Activated T-helper 9 cell treated with anti-CD3 and anti-CD28 coated beads, Interleukin-2, amount 50 U/mL, for 16 hours (primary cell): ENCODE measurements around the gene LIX1L.

Source experiments
- DNase-seq: peaks from one replicate; pipeline ENCODE4 v3.0.0-alpha.2; 2020; ENCODE audit warnings: low read depth

Gene LIX1L

GRCh38 chr1:145893306-145894055 lies 64.3 kb downstream of the LIX1L start:
- DNase-seq: no peak

DNA sequence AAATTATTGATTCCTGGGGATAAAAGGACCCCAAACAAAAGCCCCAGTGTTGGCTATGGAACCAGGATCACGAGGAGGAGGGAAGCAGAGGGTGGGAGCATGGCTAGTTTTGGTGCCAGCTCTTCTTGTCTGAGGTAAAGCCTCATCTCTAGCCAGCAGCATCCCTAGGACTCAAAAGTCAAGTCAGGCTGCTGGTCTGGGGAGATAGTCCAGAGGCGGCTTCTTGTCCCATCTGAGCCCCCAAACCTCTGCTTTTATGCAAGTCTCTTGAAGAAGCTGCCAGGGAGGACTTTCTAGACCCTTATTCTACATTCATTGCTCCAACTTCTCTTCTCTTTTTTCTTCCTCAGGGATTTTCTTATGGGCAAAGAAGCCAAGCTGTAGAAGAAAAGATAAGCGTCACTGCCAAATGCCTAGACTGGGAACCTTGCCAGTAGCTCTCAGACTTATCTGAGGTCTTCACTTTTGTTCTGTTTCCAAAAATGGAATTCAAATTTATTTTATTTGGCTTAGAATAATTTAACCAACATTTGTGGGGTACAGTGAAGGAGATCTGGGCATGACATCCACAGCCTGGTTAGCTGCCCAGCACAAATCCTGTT lies 65.2 kb downstream of the LIX1L start:
- no peak for DNase-seq

DNA sequence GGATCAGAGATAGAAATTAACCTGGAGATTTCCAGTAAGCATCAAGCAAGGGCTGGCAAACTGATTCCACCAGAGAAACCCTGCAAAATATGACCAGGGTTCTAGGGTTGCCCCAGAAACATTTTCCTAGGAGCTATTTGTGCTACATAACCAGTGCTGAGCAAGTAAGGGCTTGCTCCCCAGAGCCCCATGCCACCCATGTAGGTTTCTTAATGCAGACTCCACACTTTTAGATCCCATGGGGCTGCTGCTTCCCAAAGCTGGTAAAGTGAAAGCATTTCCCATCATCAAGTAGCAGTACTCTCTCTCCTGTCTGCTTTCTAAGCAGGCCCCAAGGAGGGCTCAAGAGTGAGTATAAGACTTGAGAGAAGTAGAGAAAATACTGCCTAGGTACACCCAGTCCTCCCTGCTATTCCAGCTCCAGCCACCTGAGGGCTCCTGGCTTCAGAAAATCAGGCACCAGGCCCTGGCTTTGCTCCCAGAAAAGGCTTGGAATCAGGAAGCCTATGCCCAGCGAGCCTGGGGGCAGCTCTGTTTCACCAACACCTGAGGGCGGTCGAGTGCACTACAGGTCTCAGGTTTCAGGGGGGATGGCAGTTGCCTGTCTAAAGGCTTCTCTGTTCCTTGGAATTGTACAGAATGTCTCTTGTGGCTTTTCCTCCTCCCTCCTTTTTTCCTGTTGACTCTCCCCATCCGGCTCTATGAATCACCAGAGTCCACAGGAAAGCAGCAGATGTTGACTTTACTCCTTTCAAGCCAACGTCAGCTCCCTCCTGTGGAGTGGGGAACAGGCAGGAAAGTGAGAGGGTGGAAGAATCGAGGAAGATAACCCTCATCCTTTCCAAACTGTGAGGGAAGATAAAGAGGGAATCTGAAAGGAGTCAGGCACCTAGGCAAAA lies 66.0 kb downstream of the LIX1L start:
- peak; percentile 20 for DNase-seq

DNA sequence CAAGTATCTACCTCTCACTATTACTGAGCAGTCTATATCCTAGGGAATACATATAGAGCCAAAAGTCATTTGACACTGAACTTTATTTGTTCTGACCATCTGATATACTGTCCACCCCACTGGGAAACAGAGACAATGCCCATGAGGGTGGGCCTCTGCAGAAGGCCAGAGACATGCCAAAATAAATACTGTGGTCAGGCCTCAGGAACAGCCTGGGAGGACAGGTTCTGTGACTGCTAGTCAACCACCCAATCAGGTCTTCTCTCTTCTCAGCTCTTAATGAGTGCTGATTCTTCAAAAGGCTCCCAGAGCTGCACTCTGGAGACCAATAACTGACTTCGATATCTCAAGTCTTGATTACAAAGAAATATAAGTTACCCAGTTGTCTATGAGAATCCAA lies 66.7 kb downstream of the LIX1L start:
- no peak for DNase-seq

DNA sequence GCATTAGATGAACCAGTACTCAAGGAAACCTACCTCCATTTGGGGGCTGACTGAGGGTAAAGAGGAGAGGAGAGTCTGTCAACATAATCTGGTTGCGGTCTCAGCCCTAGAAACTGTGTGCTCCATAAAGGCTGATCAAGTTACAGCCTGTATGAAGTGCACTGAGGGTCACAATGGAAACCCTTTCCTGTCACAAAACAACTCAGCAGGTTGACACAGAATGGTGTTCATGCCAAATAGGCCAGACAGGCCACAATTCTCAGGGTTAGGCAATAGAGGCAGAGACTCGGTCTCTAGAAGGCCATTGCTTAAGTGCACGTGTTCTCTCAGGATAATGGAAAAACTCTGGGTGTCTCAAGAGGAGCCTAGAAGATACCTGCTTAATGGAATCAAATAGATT lies 68.1 kb downstream of the LIX1L start:
- no peak for DNase-seq

- no peak for DNase-seq
Observed at GRCh38 chr1:145887631-145888030, 70.2 kb downstream of the LIX1L start.

DNA sequence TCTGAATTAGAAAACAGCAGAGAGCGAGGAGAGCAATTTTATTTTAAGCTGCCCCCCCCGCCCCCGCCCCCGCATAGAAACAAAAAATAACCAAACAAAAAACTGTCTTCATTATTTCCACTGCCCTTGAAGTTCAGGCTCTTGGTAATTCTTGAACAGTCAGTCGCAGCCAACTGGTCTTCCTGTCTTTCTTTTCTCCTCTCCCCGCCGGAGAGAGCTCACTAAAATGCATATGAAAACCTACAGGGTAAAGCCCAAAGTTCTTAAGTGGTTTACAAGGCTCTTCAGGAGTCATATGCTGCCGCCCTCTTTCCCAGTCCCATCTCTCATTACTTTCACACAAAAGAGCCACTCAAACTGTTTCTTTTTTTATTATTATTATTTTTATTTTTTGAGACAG lies 71.0 kb downstream of the LIX1L start:
- no peak for DNase-seq

DNA sequence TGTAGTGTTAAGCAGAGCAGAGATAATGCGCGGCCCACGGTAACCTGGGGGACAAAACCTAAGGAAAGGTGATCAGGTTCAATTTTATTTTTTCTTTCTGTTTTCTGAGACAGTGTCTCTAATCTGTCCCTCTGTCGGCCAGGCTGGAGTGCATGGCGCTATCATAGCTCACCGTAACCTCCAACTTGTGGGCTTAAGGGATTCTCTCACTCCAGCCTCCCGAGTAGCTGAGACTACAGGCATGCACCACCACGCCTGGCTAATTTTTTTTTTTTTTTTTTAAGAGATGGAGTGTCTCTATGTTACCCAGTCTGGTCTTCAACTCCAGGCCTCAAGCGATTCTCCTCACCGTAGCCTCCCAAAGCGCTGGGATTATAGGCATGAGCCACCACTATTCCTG lies 71.4 kb downstream of the LIX1L start:
- DNase-seq: no peak

GRCh38 chr1:145885738-145886287 lies 72.0 kb downstream of the LIX1L start, which contains the start of gene ANKRD35:
TSS of gene ANKRD35 (minus strand) at chr1:145885866. CDS start at chr1:145885758, 108 bp downstream.
- peak; percentile 77 for DNase-seq

GRCh38 chr1:145884675-145885074 lies 73.1 kb downstream of the LIX1L start:
- DNase-seq: no peak
